Liver (tissue), 9 donors: ENCODE measurements around the gene MYO5C. TPM values are rescaled to one million over a fixed set of nuclear protein-coding genes. Genes with fewer than 3 reads are reported as not detected.

Experiments used
- DNase-seq: peaks from one replicate; pipeline ENCODE4 v3.0.0-alpha.2; 2017; ENCODE audit warnings: low spot score
- H3K27ac ChIP-seq, 2 donors: one replicate each; pipeline ENCODE4 v1.7.0; 2013; ENCODE audit warnings: inconsistent platforms in 2 of 2, low read length in 2 of 2, control low read depth in 1 of 2, low read depth in 1 of 2, mild to moderate bottlenecking in 1 of 2
- H3K27me3 ChIP-seq, 4 donors: one replicate each; pipeline versions ENCODE4 v1.6.1 to v1.7.0; 2013; ENCODE audit warnings: low read length in 3 of 4, inconsistent platforms in 1 of 4, mild to moderate bottlenecking in 1 of 4, moderate library complexity in 1 of 4; ENCODE audit not compliant: control insufficient read depth in 4 of 4, insufficient read depth in 4 of 4
- H3K36me3 ChIP-seq, 4 donors: one replicate each; pipeline versions ENCODE4 v1.6.1 to v1.7.0; 2013; ENCODE audit warnings: low read length in 3 of 4, mild to moderate bottlenecking in 3 of 4, low read depth in 1 of 4, moderate library complexity in 1 of 4; ENCODE audit not compliant: control insufficient read depth in 4 of 4, insufficient read depth in 3 of 4
- H3K4me1 ChIP-seq, 4 donors: one replicate each; pipeline versions ENCODE4 v1.6.1 to v1.7.0; 2013; ENCODE audit warnings: low read length in 3 of 4, mild to moderate bottlenecking in 3 of 4, moderate library complexity in 1 of 4; ENCODE audit not compliant: control insufficient read depth in 4 of 4, insufficient read depth in 4 of 4
- H3K4me3 ChIP-seq, 3 donors: one replicate each; pipeline versions ENCODE4 v1.6.1 to v1.7.0; 2013; ENCODE audit warnings: low read length in 3 of 3, control low read depth in 1 of 3, low read depth in 1 of 3, mild to moderate bottlenecking in 1 of 3
- H3K9ac ChIP-seq, 2 donors: one replicate each; pipeline ENCODE4 v1.7.0; 2013; ENCODE audit warnings: low read length in 2 of 2, mild to moderate bottlenecking in 2 of 2, moderate library complexity in 2 of 2, control low read depth in 1 of 2, low read depth in 1 of 2
- H3K9me3 ChIP-seq, 4 donors: one replicate each; pipeline versions ENCODE4 v1.6.1 to v1.7.0; 2013; ENCODE audit warnings: low read length in 3 of 4; ENCODE audit not compliant: control insufficient read depth in 4 of 4
- EGR1 ChIP-seq, 2 donors: IDR thresholded peaks; 2 replicates each; pipeline ENCODE4 v1.6.1; 2016 to 2018; ENCODE audit warnings: antibody characterized with exemption in 2 of 2, low read depth in 2 of 2
- FOXA1 ChIP-seq: IDR thresholded peaks from 2 replicates; pipeline ENCODE4 v1.6.1; 2016; ENCODE audit warnings: antibody characterized with exemption
- GABPA ChIP-seq, 2 donors: IDR thresholded peaks in 1 of 2; conservative IDR thresholded peaks in 1 of 2; 2 replicates each; pipeline ENCODE4 v1.6.1; 2016; ENCODE audit warnings: antibody characterized with exemption in 2 of 2, mild to moderate bottlenecking in 1 of 2, moderate library complexity in 1 of 2
- HNF4G ChIP-seq: IDR thresholded peaks from 2 replicates; pipeline ENCODE4 v1.6.1; 2016; ENCODE audit warnings: antibody characterized with exemption
- JUND ChIP-seq, 2 donors: IDR thresholded peaks; 2 replicates each; pipeline ENCODE4 v1.6.1; 2016; ENCODE audit warnings: antibody characterized with exemption in 2 of 2
- NR2F2 ChIP-seq: IDR thresholded peaks from 2 replicates; pipeline ENCODE4 v1.6.1; 2016; ENCODE audit warnings: antibody characterized with exemption
- RAD21 ChIP-seq, 2 donors: IDR thresholded peaks; 2 replicates each; pipeline ENCODE4 v1.6.1; 2016; ENCODE audit warnings: antibody characterized with exemption in 2 of 2, mild to moderate bottlenecking in 2 of 2
- RXRA ChIP-seq, 2 donors: IDR thresholded peaks; 2 replicates each; pipeline ENCODE4 v1.6.1; 2017 to 2018; ENCODE audit warnings: antibody characterized with exemption in 2 of 2, mild to moderate bottlenecking in 1 of 2
- SP1 ChIP-seq: IDR thresholded peaks from 2 replicates; pipeline ENCODE4 v1.6.1; 2018; ENCODE audit warnings: antibody characterized with exemption, mild to moderate bottlenecking
- TAF1 ChIP-seq: conservative IDR thresholded peaks from 2 replicates; pipeline ENCODE4 v1.6.1; 2016; ENCODE audit warnings: antibody characterized with exemption, mild to moderate bottlenecking
- YY1 ChIP-seq: IDR thresholded peaks from 2 replicates; pipeline ENCODE4 v1.6.1; 2016; ENCODE audit warnings: antibody characterized with exemption, mild to moderate bottlenecking
- WGBS: extraction: QIAGEN DNeasy Blood & Tissue Kit; methylation state at CpG from one replicate; pipeline ENCODE4 v1.1.7; 2013; 5-methylcytosine and 5-hydroxymethylcytosine counted together
- polyA plus RNA-seq, 2 donors: library from polyadenylated mRNA; stranded (reverse) in 1 of 2; unstranded in 1 of 2; fragments of 200-250 nt in 1 of 2; fragments of >200 nt in 1 of 2; fragmentation: Nextera tagmentation in 1 of 2; extraction: Ambion mirVana in 1 of 2; gene quantifications; one replicate each; pipeline versions ENCODE4 v1.2.1 to v1.2.3, GENCODE V29; 2013 to 2015
- total RNA-seq, 2 donors: library from RNA; depleted of rRNA; stranded (reverse); fragments of >200 nt; gene quantifications; one replicate each; pipeline ENCODE4 v1.2.3, GENCODE V29; 2014
- TF ChIP-seq, protein P1 (sequence below): IDR thresholded peaks from 2 replicates; pipeline ENCODE4 v1.6.1; 2016; ENCODE audit warnings: antibody characterized with exemption
- TF ChIP-seq, protein P2 (sequence below): fragments of 150-350 bp; IDR thresholded peaks from 2 replicates; pipeline ENCODE4 v1.5.1; 2017; ENCODE audit warnings: improper control_type of control experiment, low read depth, low read length; ENCODE audit not compliant: missing input control
- TF ChIP-seq, protein P3 (sequence below): IDR thresholded peaks from 2 replicates; pipeline ENCODE4 v1.6.1; 2016; ENCODE audit warnings: antibody characterized with exemption
- TF ChIP-seq, protein P4 (sequence below): IDR thresholded peaks from 2 replicates; pipeline ENCODE4 v1.6.1; 2016; ENCODE audit warnings: antibody characterized with exemption, mild to moderate bottlenecking
- TF ChIP-seq, protein P5 (sequence below): IDR thresholded peaks from 2 replicates; pipeline ENCODE4 v1.6.1; 2016; ENCODE audit warnings: antibody characterized with exemption
- donor health status: healthy.
- donor health status: healthy.
- donor health status: healthy.
- donor health status: healthy.
- donor health status: healthy.

MYO5C gene
- total and polyA plus RNA-seq, 4 donors: 1.9 to 8.6 (median 3.0) TPM

DNA sequence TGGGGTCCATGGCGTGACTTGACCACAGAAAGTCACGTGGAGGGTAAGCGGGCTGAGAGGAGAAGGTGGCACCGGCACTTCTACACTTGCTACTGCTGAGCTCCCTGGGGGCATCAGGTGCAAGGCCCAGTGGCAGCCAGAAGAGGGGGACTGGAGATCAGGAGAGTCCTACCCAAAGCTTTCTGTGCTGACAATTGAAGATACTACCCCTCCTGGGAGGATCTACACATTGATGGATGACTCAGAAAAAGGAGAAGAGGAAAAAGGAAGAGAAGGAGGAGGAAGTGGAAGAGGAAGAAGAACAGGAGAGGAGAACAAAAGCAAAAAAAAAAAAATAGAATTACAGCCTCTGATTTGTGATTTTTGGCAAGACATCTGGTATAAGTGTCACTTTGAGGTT, 41.2 kb downstream of the MYO5C start:
- no peak for DNase-seq
- H3K4me3 ChIP-seq: no peak overlapping the region
- H3K9ac ChIP-seq: no peak overlapping the region
- peaks cover 0 to 6% (median 0%) of the 10 kb centered on the region in 4 donors for H3K36me3 ChIP-seq
- TF ChIP-seq RXRA (IDR thresholded peaks at IDR 0.05) (no peak), GABPA (IDR thresholded peaks at IDR 0.05 in 1 of 2, conservative IDR thresholded peaks at IDR 0.05 in 1 of 2) (no peak), RAD21 (IDR thresholded peaks at IDR 0.05) (no peak), JUND (IDR thresholded peaks at IDR 0.05) (no peak)
- H3K9me3 ChIP-seq: no peaks in the 10 kb centered on the region
- WGBS: 91% methylated on average over 4 of the region's 4 CpGs
- no peaks in the 10 kb centered on the region for H3K4me1 ChIP-seq
- no peak overlapping the region for H3K27ac ChIP-seq
- no peaks in the 10 kb centered on the region for H3K27me3 ChIP-seq

DNA sequence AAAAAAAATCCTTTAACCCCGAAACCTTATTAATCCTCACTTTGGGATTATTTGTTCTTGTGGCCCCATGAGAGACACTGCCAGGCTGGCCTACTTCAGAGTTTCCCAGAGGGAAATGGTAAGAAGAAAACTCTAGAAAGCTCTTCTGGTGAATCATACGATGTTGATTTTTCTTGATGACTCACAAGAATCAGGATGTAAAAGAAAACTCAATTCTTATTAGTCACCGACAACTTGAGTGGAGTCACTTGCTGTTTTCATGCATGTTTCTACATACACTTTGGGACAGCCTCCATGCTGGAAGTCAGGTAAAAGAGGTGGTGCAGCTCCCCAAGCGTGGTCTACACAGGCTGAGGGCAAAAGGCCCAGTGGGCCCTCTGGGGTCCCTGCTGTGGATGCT, 42.8 kb downstream of the MYO5C start:
- Histone ChIP-seq H3K4me1 (no peaks in the 10 kb centered on the region), H3K9me3 (no peaks in the 10 kb centered on the region), H3K27me3 (no peaks in the 10 kb centered on the region), H3K9ac (no peak overlapping the region), H3K36me3 (peaks cover 0 to 6% (median 0%) of the 10 kb centered on the region in 4 donors), H3K27ac (no peak overlapping the region), H3K4me3 (no peak overlapping the region)
- whole genome bisulfite sequencing: 87% methylated on average over 4 of the region's 4 CpGs
- DNase-seq: no peak
- TF ChIP-seq YY1: no peak
- TF ChIP-seq HNF4G: no peak
- TF ChIP-seq JUND (IDR thresholded peaks at IDR 0.05): no peak
- TF ChIP-seq, protein P1, sequence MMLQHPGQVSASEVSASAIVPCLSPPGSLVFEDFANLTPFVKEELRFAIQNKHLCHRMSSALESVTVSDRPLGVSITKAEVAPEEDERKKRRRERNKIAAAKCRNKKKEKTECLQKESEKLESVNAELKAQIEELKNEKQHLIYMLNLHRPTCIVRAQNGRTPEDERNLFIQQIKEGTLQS: no peak
- TF ChIP-seq FOXA1: no peak
- no peak for TF ChIP-seq SP1
- TF ChIP-seq, protein P2, sequence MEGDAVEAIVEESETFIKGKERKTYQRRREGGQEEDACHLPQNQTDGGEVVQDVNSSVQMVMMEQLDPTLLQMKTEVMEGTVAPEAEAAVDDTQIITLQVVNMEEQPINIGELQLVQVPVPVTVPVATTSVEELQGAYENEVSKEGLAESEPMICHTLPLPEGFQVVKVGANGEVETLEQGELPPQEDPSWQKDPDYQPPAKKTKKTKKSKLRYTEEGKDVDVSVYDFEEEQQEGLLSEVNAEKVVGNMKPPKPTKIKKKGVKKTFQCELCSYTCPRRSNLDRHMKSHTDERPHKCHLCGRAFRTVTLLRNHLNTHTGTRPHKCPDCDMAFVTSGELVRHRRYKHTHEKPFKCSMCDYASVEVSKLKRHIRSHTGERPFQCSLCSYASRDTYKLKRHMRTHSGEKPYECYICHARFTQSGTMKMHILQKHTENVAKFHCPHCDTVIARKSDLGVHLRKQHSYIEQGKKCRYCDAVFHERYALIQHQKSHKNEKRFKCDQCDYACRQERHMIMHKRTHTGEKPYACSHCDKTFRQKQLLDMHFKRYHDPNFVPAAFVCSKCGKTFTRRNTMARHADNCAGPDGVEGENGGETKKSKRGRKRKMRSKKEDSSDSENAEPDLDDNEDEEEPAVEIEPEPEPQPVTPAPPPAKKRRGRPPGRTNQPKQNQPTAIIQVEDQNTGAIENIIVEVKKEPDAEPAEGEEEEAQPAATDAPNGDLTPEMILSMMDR: no peak
- TF ChIP-seq, protein P3, sequence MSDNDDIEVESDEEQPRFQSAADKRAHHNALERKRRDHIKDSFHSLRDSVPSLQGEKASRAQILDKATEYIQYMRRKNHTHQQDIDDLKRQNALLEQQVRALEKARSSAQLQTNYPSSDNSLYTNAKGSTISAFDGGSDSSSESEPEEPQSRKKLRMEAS: no peak
- TF ChIP-seq, protein P4, sequence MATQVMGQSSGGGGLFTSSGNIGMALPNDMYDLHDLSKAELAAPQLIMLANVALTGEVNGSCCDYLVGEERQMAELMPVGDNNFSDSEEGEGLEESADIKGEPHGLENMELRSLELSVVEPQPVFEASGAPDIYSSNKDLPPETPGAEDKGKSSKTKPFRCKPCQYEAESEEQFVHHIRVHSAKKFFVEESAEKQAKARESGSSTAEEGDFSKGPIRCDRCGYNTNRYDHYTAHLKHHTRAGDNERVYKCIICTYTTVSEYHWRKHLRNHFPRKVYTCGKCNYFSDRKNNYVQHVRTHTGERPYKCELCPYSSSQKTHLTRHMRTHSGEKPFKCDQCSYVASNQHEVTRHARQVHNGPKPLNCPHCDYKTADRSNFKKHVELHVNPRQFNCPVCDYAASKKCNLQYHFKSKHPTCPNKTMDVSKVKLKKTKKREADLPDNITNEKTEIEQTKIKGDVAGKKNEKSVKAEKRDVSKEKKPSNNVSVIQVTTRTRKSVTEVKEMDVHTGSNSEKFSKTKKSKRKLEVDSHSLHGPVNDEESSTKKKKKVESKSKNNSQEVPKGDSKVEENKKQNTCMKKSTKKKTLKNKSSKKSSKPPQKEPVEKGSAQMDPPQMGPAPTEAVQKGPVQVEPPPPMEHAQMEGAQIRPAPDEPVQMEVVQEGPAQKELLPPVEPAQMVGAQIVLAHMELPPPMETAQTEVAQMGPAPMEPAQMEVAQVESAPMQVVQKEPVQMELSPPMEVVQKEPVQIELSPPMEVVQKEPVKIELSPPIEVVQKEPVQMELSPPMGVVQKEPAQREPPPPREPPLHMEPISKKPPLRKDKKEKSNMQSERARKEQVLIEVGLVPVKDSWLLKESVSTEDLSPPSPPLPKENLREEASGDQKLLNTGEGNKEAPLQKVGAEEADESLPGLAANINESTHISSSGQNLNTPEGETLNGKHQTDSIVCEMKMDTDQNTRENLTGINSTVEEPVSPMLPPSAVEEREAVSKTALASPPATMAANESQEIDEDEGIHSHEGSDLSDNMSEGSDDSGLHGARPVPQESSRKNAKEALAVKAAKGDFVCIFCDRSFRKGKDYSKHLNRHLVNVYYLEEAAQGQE: no peak
- TF ChIP-seq EGR1 (IDR thresholded peaks at IDR 0.05; ENCODE audit: low read depth in 2 of 2): no peak
- TF ChIP-seq, protein P5, sequence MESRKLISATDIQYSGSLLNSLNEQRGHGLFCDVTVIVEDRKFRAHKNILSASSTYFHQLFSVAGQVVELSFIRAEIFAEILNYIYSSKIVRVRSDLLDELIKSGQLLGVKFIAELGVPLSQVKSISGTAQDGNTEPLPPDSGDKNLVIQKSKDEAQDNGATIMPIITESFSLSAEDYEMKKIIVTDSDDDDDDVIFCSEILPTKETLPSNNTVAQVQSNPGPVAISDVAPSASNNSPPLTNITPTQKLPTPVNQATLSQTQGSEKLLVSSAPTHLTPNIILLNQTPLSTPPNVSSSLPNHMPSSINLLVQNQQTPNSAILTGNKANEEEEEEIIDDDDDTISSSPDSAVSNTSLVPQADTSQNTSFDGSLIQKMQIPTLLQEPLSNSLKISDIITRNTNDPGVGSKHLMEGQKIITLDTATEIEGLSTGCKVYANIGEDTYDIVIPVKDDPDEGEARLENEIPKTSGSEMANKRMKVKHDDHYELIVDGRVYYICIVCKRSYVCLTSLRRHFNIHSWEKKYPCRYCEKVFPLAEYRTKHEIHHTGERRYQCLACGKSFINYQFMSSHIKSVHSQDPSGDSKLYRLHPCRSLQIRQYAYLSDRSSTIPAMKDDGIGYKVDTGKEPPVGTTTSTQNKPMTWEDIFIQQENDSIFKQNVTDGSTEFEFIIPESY: no peak
- TF ChIP-seq GABPA (IDR thresholded peaks at IDR 0.05 in 1 of 2, conservative IDR thresholded peaks at IDR 0.05 in 1 of 2): no peak
- TF ChIP-seq RXRA (IDR thresholded peaks at IDR 0.05): no peak
- no peak for TF ChIP-seq NR2F2
- no peak for TF ChIP-seq TAF1
